ENCODE results near the gene PHLDB2. TPM values are rescaled to one million over a fixed set of nuclear protein-coding genes. Genes with fewer than 3 reads are reported as not detected.

The PHLDB2 gene
- total RNA-seq, 1 donor from 2014 or later = 2.5 TPM

DNA sequence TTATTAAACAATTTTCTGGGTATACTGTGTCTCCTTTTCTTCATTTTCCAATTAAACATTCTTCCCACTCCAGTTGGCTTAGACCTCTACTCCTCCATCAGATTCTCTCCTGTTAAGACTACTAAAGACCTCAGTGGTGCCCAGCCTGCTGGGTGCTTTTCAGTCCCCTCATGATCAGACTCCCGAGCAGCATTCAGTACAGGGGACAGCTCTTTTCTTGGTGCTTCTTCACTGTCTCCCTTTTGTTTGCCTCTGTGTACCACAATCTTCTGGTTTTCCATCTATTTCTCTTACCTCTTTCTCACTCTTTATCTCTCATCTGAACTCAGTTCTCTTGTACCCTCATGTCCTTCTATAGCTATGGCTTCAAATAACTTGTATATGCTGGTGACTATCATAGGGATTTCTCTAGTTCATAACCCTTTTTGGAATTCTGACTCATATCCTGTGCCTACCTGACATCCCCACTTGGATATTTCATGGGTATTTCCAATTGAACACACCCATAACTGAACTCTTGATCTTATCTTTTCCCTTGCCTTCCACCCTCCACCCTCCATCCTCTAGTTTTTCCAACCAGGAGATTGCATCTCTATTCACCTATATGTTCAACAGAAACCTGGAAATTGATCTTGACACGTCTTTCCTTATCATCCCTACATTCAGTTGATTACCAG, 64.2 kb downstream of the PHLDB2 start:
- peaks cover 20% of the 10 kb centered on the region for H3K36me3 Mint-ChIP-seq (ENCODE audit: low read depth)
- ChIA-PET CTCF (no interaction called here), POLR2A (no interaction called here)
- no peak overlapping the region for H3K4me3 Mint-ChIP-seq
- no peaks in the 10 kb centered on the region for H3K9me3 Mint-ChIP-seq
- ATAC-seq (ENCODE audit: low read depth) = no peak
- intact Hi-C loops (cut with micrococcal nuclease) = no loop called here
- H3K27me3 Mint-ChIP-seq = no peaks in the 10 kb centered on the region
- no peak for DNase-seq
- H3K4me1 Mint-ChIP-seq = no peaks in the 10 kb centered on the region
- H3K27ac Mint-ChIP-seq = no peak overlapping the region
- TF ChIP-seq, protein P1, sequence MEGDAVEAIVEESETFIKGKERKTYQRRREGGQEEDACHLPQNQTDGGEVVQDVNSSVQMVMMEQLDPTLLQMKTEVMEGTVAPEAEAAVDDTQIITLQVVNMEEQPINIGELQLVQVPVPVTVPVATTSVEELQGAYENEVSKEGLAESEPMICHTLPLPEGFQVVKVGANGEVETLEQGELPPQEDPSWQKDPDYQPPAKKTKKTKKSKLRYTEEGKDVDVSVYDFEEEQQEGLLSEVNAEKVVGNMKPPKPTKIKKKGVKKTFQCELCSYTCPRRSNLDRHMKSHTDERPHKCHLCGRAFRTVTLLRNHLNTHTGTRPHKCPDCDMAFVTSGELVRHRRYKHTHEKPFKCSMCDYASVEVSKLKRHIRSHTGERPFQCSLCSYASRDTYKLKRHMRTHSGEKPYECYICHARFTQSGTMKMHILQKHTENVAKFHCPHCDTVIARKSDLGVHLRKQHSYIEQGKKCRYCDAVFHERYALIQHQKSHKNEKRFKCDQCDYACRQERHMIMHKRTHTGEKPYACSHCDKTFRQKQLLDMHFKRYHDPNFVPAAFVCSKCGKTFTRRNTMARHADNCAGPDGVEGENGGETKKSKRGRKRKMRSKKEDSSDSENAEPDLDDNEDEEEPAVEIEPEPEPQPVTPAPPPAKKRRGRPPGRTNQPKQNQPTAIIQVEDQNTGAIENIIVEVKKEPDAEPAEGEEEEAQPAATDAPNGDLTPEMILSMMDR (IDR thresholded peaks at IDR 0.05) = no peak

DNA sequence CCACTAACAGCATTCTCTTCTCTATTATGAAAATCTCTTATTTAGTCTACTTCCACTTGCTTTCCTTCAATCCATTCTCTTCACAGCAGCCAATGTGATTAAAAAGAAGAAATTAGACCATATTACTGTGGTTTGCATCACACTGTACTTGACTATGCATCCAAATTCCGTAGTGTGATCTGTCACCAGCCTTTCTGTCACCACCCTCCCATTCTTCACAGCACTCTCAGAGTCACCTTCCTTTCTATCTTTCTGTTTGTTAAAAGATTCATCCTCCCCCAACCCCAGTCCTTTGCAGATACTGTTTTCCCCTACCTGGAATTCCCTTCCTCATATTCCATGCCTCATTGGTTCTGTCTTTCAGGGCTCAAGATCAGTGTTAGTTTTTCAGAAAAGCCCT, 64.7 kb downstream of the PHLDB2 start:
- Mint-ChIP-seq H3K9me3 (no peaks in the 10 kb centered on the region), H3K4me1 (no peaks in the 10 kb centered on the region), H3K36me3 (ENCODE audit: low read depth) (peaks cover 18% of the 10 kb centered on the region), H3K27me3 (no peaks in the 10 kb centered on the region), H3K27ac (no peak overlapping the region), H3K4me3 (no peak overlapping the region)
- ChIA-PET CTCF (no interaction called here), POLR2A (no interaction called here)
- TF ChIP-seq, protein P1 (IDR thresholded peaks at IDR 0.05) = no peak
- ATAC-seq (ENCODE audit: low read depth) (no peak), DNase-seq (no peak)
- intact Hi-C loops (cut with micrococcal nuclease) = no loop called here

DNA sequence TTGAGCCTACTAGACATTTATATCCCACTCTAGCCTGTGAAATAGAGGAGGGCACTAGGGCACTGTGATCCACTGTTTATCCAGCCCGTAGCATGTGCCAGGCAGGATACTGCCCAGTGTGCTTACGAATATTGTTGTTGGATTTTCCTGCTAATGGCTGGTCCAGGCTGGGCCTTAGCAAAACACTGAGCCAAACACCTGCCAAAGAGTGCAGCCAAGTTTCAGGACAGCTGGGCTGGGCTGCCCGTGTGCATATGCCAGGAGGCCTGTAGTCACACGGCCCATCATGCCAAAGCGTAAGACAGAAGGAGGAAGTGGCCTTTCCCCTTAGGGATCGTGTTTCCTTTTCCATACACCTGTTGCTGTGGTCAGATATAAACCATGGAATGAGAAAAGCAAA, 65.2 kb downstream of the PHLDB2 start:
- Mint-ChIP-seq H3K27me3 (no peaks in the 10 kb centered on the region), H3K27ac (no peak overlapping the region), H3K36me3 (ENCODE audit: low read depth) (peaks cover 13% of the 10 kb centered on the region), H3K4me1 (no peaks in the 10 kb centered on the region), H3K4me3 (no peak overlapping the region), H3K9me3 (no peaks in the 10 kb centered on the region)
- ATAC-seq (ENCODE audit: low read depth) (no peak), DNase-seq (no peak)
- ChIA-PET CTCF (no interaction called here), POLR2A (no interaction called here)
- TF ChIP-seq, protein P1 (IDR thresholded peaks at IDR 0.05) = no peak
- intact Hi-C loops (cut with micrococcal nuclease) = no loop called here

GRCh38 chr3:111926266-111926676, 67.2 kb downstream of the PHLDB2 start:
- no peaks in the 10 kb centered on the region for H3K27me3 Mint-ChIP-seq
- peaks cover 5% of the 10 kb centered on the region for H3K36me3 Mint-ChIP-seq (ENCODE audit: low read depth)
- POLR2A ChIA-PET = no interaction called here
- H3K4me3 Mint-ChIP-seq = no peak overlapping the region
- no peak for DNase-seq
- no peaks in the 10 kb centered on the region for H3K4me1 Mint-ChIP-seq
- TF ChIP-seq, protein P1 (IDR thresholded peaks at IDR 0.05) = no peak
- H3K9me3 Mint-ChIP-seq = no peaks in the 10 kb centered on the region
- intact Hi-C loops (cut with micrococcal nuclease) = no loop called here
- no peak for ATAC-seq (ENCODE audit: low read depth)
- CTCF ChIA-PET = no interaction called here
- H3K27ac Mint-ChIP-seq = no peak overlapping the region

GRCh38 chr3:111928613-111929012, 69.5 kb downstream of the PHLDB2 start:
- DNase-seq (no peak), ATAC-seq (ENCODE audit: low read depth) (no peak)
- Mint-ChIP-seq H3K9me3 (no peaks in the 10 kb centered on the region), H3K36me3 (ENCODE audit: low read depth) (peaks cover 2% of the 10 kb centered on the region), H3K4me1 (no peaks in the 10 kb centered on the region), H3K27ac (no peak overlapping the region), H3K27me3 (no peaks in the 10 kb centered on the region), H3K4me3 (no peak overlapping the region)
- CTCF ChIA-PET = no interaction called here
- POLR2A ChIA-PET = no interaction called here
- intact Hi-C loops (cut with micrococcal nuclease) = no loop called here
- TF ChIP-seq, protein P1 (IDR thresholded peaks at IDR 0.05) = no peak
